ENCODE measurements around the gene NFKB2.

NFKB2 gene

DNA sequence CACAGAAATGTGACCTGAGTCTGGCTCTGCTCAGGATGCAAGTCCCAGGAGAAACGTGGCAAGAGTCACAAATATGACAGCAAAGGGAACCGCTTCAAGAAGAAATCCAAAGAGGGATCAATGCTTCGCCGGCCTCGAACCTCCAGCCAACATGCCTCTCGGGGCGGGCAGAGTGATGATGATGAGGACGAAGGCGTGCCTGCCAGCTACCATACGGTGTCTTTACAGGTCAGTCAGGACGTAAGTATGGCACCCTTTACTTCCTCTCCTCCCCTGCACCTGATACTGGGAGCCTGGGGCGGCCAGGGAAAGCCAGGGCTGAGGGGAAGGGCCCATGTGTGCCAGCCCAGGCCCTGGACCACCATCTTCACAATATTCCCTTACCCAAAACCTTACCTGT lies 18.6 kb upstream of the NFKB2 start:
- Histone ChIP-seq H2AFZ (ENCODE audit: low read length) (no peak overlapping the region), H3K9me2 (ENCODE audit: low read depth, low read length) (no peaks in the 10 kb centered on the region), H3K27me3 (ENCODE audit: insufficient read depth, low read length) (no peaks in the 10 kb centered on the region), H3K4me2 (ENCODE audit: low read length) (no peak overlapping the region), H3K9ac (ENCODE audit: low read length) (no peak overlapping the region), H3K9me3 (ENCODE audit: low read length) (no peaks in the 10 kb centered on the region), H3F3A (ENCODE audit: insufficient read depth, low read length) (no peaks in the 10 kb centered on the region), H3K4me3 (ENCODE audit: low read depth, low read length, poor library complexity, severe bottlenecking) (no peak overlapping the region), H3K79me2 (ENCODE audit: insufficient read depth, low read length) (no peaks in the 10 kb centered on the region), H4K20me1 (ENCODE audit: insufficient read depth, low read length) (no peaks in the 10 kb centered on the region), H3K36me3 (ENCODE audit: insufficient read depth, low read length) (peaks cover 32% of the 10 kb centered on the region), H3K4me1 (ENCODE audit: insufficient read depth, low read length, severe bottlenecking) (no peaks in the 10 kb centered on the region), H3K27ac (ENCODE audit: low read depth, low read length, poor library complexity, severe bottlenecking) (no peak overlapping the region)
- TF ChIP-seq, protein P1, sequence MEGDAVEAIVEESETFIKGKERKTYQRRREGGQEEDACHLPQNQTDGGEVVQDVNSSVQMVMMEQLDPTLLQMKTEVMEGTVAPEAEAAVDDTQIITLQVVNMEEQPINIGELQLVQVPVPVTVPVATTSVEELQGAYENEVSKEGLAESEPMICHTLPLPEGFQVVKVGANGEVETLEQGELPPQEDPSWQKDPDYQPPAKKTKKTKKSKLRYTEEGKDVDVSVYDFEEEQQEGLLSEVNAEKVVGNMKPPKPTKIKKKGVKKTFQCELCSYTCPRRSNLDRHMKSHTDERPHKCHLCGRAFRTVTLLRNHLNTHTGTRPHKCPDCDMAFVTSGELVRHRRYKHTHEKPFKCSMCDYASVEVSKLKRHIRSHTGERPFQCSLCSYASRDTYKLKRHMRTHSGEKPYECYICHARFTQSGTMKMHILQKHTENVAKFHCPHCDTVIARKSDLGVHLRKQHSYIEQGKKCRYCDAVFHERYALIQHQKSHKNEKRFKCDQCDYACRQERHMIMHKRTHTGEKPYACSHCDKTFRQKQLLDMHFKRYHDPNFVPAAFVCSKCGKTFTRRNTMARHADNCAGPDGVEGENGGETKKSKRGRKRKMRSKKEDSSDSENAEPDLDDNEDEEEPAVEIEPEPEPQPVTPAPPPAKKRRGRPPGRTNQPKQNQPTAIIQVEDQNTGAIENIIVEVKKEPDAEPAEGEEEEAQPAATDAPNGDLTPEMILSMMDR (IDR thresholded peaks at IDR 0.05; ENCODE audit: low read length), result no peak
- no peak for TF ChIP-seq EZH2 (IDR thresholded peaks at IDR 0.05; ENCODE audit: borderline replicate concordance, low read length)

DNA sequence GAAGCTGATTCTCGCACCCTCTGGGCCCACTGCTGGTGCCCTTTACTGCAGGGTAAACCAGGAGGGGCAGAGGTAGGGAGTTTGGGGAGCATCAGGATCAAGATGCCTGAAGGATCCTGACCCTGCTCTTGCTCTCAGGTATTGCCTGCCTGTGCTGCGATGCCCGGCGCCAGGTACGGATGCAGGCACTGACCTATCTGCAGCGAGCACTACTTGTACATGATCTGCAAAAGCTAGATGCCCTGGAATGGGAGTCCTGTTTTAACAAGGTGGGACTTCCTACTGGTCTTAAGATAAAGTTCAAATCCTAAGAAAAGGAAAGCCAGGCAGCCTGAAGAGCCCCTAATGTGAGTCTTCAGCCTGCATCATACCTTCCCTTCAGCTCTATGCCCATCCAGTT lies 16.1 kb upstream of the NFKB2 start:
- Histone ChIP-seq H3K4me2 (ENCODE audit: low read length) (no peak overlapping the region), H3K4me1 (ENCODE audit: insufficient read depth, low read length, severe bottlenecking) (no peaks in the 10 kb centered on the region), H3F3A (ENCODE audit: insufficient read depth, low read length) (no peaks in the 10 kb centered on the region), H3K9me3 (ENCODE audit: low read length) (no peaks in the 10 kb centered on the region), H3K79me2 (ENCODE audit: insufficient read depth, low read length) (no peaks in the 10 kb centered on the region), H3K36me3 (ENCODE audit: insufficient read depth, low read length) (peaks cover 33% of the 10 kb centered on the region), H3K27ac (ENCODE audit: low read depth, low read length, poor library complexity, severe bottlenecking) (no peak overlapping the region), H3K27me3 (ENCODE audit: insufficient read depth, low read length) (no peaks in the 10 kb centered on the region), H4K20me1 (ENCODE audit: insufficient read depth, low read length) (no peaks in the 10 kb centered on the region), H3K9me2 (ENCODE audit: low read depth, low read length) (no peaks in the 10 kb centered on the region), H3K4me3 (ENCODE audit: low read depth, low read length, poor library complexity, severe bottlenecking) (no peak overlapping the region), H3K9ac (ENCODE audit: low read length) (no peak overlapping the region), H2AFZ (ENCODE audit: low read length) (no peak overlapping the region)
- no peak for TF ChIP-seq EZH2 (IDR thresholded peaks at IDR 0.05; ENCODE audit: borderline replicate concordance, low read length)
- TF ChIP-seq, protein P1 (IDR thresholded peaks at IDR 0.05; ENCODE audit: low read length), result no peak

DNA sequence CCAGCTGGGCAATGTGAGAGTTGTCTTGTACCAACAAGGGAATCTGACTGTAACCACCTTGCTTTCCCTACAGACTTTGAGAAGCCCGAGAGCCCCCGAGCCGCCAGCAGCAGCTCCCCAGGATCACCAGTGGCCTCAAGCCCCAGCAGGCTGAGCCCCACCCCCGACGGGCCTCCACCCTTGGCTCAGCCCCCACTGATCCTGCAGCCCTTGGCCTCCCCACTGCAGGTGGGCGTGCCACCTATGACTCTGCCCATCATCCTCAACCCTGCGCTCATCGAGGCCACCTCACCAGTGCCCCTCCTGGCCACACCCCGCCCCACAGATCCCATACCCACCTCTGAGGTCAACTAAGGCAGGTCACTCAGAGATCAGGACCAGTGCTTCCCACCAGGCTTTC lies 13.5 kb upstream of the NFKB2 start:
- Histone ChIP-seq H3K27ac (ENCODE audit: low read depth, low read length, poor library complexity, severe bottlenecking) (no peak overlapping the region), H3F3A (ENCODE audit: insufficient read depth, low read length) (no peaks in the 10 kb centered on the region), H4K20me1 (ENCODE audit: insufficient read depth, low read length) (no peaks in the 10 kb centered on the region), H3K27me3 (ENCODE audit: insufficient read depth, low read length) (no peaks in the 10 kb centered on the region), H3K36me3 (ENCODE audit: insufficient read depth, low read length) (peaks cover 18% of the 10 kb centered on the region; the same call in 1 of the 2 replicates), H2AFZ (ENCODE audit: low read length) (no peak overlapping the region), H3K4me3 (ENCODE audit: low read depth, low read length, poor library complexity, severe bottlenecking) (no peak overlapping the region), H3K9me3 (ENCODE audit: low read length) (no peaks in the 10 kb centered on the region), H3K4me1 (ENCODE audit: insufficient read depth, low read length, severe bottlenecking) (no peaks in the 10 kb centered on the region), H3K4me2 (ENCODE audit: low read length) (no peak overlapping the region), H3K9ac (ENCODE audit: low read length) (no peak overlapping the region), H3K9me2 (ENCODE audit: low read depth, low read length) (no peaks in the 10 kb centered on the region), H3K79me2 (ENCODE audit: insufficient read depth, low read length) (no peaks in the 10 kb centered on the region)
- TF ChIP-seq, protein P1 (IDR thresholded peaks at IDR 0.05; ENCODE audit: low read length), result no peak
- TF ChIP-seq EZH2 (IDR thresholded peaks at IDR 0.05; ENCODE audit: borderline replicate concordance, low read length), result no peak

All from OCI-LY1 (cell line).